Activated T-cell treated with anti-CD3 and anti-CD28 coated beads, Interleukin-2, amount 50 U/mL, for 1 hour (primary cell): Measurements from ENCODE around the gene SERINC2.
A peak's percentile ranks its signal among the peaks of the same experiment; 100 is the strongest.
"Not testable (repeated sequence)": the region's sequence is repeated elsewhere in the genome, so short reads cannot be mapped to it uniquely, and the experiment has no call there.

Experiments used
- DNase-seq: peaks from one replicate; pipeline ENCODE4 v3.0.0-alpha.2; 2020

Gene SERINC2

DNA sequence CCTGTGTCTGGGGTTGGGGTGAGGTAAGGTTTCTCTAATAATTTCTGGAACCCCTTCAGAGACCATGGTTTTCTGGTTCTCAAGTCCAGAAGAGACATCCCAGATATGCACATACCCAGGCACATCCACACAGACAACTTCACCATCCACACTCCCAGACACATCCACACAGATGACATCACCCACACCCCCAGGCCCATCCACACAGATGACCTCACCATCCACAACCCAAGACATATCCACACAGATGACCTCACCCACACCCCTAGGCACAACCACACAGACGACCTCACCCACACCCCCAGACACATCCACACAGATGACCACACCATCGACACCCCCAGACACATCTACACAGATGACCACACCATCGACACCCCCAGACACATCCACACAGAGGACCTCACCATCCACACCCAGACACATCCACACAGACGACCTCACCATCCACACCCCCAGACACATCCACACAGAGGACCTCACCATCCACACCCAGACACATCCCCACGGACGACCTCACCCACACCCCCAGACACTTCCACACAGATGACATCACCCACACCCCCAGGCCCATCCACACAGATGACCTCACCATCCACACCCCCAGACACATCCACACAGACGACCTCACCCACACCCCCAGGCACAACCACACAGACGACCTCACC is 26.3 kb upstream of the SERINC2 start:
- not testable (repeated sequence) for DNase-seq

DNA sequence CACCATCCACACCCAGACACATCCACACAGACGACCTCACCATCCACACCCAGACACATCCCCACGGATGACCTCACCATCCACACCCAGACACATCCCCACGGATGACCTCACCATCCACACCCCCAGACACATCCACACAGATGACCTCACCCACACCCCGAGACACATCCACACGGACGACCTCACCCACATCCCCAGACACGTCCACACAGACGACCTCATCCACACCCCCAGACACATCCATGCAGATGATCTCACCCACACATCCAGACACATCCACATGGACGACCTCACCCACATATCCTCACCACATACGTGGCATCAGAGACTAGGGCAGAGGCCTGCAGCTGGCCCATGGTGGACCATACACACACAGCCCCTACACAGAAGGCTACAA is 25.4 kb upstream of the SERINC2 start:
- DNase-seq: no peak

DNA sequence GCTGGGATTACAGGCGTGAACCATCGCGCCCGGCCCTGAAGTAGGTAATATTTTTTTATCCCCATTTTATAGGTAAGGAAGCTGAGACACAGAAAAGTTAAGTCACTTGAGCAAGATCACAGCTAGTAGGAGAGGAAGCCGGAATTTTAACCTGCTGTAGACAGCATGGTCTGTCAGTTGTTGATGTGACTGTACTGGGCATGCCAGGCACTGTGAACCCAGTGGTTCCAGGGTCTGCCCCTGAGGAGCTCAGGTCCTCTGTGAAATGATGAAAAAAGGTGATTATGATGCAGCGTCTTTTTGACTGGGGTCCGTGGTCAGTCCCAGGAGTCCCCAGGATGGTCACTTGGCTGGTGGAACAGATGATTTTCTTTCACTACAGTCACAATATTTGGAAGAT is 23.4 kb upstream of the SERINC2 start:
- no peak for DNase-seq

DNA sequence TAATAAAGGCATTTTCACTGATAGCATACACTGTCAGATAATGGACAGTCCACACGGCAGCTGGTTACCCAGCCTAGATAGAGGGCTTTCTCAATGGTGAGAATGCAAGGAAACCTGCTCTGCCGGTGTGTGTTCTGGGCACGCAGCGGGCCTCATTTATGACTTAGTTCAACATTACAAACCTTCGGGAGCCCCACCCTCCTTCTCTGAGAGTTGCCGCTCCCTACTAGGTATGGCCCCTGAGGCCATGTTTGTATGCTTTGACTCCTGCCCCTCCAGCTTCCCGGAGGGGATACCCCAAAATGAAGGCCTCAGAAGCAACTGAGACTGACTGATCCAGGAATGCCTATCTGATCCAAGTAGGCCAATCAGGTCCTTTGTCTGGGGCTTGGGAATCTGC is 22.9 kb upstream of the SERINC2 start:
- DNase-seq: no peak

DNA sequence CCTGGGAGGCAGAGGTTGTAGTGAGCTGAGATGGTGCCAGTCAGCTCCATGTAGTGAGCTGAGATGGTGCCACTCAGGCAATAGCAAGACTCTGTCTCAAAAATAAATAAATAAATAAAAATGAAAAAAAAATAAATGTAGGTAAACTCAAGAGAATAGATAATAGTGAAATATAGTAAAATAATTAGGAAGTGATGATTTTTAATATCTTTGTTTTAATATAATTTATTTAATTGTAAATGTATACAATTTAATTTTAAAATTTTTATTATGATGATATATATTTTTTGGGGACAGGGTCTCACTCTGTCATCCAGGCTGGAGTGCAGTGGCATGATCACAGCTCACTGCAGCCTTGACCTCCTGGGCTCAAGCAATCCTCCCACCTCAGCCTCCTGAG is 19.6 kb upstream of the SERINC2 start:
- DNase-seq: no peak

DNA sequence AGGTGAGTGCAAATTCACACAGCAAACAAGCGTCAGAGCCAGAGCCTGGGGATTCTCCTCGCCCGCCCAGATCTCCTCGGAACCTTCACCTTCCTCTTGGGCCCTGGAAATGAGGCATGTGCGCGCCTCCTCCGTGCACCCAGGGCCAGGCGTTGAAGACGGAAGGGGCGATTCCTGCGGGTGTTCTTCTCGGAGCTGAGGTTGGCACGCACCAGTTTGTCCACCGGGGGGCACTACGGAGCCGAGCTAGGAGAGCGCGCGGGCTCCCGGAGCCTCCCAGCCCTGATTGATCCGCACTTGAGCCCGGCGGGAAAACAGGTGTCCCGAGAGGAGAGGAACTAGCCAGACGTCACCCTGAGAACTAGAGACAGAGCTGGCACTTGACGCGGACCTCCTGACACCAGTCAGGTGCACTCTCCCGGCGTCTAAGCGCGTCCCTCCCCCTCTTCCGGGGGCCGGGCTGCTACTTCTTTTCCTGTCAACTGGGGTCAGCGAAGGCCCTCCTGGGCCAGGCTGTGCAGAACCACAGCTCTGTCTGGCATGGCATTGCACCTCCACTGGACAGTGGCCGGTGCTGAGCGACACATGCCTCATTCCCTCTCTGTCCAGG is 18.3 kb upstream of the SERINC2 start:
- DNase-seq: peak; percentile 82

DNA sequence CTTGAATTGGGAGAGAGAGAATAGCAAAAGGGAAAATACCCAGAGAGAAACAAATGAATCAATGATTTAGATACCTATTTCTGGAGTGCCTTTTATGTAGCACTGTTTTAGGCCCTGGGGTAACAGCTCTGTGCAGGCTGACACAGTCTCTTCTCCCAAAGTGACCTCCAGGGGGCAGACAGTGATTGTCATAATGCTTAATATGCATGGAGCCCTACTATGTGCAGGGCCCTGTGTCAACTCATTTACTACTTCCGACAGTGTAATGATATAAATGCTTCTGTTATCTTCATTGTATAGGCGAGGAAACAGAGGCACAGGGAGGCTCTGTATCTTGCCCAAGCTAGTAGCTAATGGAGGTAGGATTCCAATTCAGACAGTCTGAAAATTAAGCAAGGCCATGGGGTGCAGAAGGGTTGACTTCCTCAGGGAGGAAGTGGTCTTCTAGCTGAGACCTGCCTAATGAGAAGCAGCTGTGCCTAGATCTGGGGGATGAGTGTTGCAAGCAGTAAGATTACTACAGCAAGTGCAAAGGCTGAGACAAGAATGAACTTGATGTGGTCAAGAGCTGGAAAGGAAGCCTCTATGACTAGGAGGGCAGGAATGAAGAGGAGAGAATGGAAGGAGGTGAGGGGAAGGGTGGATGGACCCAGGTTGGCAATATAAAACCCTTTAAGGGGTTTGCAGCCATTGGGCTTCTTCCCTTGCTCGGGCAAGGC is 16.2 kb upstream of the SERINC2 start:
- DNase-seq: no peak

DNA sequence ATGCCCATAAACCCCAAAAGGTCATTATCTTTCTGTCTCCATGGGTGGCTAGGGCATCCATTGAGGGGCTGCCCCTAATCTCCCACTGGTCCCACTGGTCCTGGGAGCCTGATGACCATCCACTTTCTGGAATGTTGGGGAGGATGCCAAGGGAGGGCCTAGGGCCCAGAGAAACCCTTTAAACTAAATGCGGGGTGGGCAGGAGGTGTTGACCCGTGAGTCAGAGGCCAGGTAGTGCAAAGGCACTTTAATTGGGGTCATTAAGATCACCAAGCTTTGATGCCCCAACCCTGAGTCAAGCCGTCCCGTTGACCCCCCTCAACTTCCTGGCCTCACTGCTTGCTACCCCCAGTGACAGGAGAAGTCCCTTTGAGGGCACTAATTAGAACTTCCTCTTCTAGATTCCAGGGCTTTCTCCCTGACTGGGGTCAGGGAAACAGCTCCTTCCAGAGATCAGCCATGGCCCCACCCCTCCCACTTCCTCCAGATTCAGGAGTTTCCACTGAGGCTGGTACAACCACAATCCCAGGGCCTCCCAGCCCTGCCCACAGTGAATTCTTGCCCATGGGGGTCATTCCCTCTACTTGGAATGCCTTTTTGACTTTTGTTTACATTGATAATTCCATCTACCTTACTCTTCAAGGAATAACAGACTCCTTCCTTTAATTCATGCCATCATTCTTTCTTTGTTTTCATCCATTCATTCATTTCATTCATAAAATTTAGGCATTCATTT is 15.5 kb upstream of the SERINC2 start:
- DNase-seq: no peak

DNA sequence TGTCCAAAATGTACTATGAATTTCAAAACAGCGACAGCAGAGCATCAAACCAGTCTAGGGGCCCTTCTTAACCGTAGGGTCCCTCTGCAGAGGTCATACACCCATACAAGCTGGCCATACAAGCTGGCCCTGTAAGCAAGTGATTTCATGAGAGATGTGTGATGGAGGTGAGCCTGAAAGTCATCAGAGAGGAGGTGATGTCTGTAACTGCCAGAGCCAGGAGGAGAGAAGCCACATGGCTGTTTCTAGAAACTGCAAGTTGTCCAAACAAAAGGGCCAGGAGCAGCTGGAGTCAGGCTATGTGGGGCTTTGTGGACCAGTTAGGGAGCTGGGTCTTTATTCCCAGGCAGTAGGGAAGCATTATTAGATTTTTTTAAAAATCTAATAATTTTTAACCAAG is 14.8 kb upstream of the SERINC2 start:
- DNase-seq: no peak

DNA sequence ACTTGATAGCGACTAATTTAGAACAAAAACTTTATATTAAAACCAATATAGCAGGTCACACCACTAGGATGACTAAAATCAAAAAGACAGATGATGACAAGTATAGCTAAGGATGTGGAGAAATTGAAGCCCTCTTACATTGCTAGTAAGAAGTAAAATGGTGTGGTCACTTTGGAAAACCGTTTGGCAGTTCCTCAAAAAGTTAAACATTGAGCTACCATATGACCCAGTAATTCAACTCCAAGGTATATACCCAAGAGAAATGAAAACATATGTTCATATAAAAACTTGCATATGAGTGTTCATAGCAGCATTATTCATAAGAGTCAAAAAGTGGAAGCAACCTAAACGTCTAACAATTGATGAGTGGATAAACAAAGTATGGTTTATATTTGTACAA is 13.0 kb upstream of the SERINC2 start:
- DNase-seq: no peak

DNA sequence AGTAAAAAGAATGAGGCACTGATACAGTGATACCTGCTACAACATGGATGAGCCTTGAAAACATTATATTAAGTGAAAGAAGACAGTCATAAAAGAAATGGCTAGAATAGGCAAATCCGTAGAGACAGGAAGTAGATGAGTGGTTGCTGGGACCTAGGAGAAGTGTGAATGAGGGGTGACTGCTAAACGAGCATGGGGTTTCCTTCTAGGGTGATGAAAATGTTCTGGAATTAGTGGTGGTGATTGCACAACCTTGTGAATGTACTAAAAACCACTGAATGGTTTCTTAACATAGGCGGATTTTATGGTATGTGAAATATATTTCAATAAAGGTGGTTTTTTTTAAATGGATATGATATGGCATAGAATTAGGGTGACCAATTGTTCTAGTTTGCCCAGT is 12.6 kb upstream of the SERINC2 start:
- DNase-seq: no peak

DNA sequence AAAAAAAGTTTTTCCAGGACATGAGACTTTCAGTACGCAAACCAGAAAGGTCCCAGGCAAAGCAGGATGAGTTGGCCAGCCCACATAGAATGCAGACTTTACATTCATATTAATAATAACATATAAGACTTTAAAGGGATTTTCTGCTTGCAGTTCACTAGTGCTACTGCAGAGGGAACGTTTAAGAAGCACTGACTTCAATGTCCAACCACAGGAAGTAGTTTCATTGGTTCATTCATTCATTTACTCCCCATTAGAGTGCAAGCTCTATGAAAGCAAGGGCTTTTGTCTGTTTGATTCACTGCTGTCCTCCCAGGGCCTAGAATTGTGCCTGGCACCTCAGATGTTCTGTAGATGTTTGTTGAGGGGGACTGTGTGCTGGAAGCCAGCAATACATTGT is 11.8 kb upstream of the SERINC2 start:
- DNase-seq: no peak

DNA sequence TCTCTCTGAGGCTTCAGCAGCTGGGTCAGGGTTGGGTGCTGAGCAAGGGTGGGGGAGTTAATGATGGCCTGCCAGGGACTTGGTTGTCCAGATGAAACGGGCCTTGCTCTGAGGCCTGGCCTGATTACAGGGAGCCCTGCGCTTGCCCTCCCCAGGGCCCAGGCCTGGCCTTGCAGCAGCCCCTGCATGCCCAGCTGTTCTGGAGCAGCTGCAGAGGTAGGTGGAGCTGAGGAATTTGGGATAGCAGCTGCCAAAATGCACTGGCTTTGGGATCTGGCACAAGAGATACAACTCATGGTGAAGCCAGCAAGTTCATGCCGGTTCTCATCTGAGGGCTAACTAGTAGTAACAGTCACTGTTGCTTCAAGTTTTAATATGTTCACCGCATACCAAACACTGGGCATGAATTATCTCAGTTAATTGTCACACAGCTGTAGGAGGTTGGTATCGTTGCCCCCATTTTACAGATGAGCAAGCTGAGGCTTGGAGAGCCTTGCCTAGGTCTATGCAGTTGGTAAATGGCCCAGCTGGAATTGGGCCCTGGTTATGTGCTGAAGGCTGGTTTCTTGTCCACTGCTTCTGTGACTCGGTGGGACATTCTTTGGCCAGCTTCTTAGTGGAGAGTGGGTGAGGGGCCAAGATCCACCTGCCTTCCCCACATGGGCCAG is 7.3 kb upstream of the SERINC2 start:
- no peak for DNase-seq

DNA sequence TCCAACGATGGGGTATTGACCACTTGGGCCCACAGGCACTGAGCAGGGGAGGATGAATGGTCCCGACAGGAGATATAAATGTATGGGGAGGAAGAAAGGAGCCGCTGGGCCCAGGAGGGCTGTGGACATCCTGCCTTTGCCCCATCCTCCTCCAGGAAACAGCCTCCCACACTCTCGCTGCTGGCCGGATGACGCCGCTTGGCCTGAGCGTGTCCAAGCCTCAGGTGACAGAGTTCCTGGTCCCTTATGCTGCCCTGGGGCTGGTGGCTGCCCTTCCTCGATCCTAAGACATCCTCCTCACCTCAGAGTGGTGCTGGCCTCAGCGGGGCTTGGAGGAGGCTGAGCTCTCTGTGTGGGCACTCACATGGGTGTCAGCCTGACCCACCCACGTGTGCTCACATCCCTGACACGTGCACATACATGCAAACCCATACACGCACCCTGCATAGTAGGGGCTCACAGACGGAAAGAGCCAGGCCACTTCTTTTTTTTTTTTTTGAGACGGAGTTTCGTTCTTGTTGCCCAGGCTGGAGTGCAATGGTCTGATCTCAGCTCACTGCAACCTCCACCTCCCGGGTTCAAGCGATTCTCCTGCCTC is 5.9 kb upstream of the SERINC2 start:
- no peak for DNase-seq

DNA sequence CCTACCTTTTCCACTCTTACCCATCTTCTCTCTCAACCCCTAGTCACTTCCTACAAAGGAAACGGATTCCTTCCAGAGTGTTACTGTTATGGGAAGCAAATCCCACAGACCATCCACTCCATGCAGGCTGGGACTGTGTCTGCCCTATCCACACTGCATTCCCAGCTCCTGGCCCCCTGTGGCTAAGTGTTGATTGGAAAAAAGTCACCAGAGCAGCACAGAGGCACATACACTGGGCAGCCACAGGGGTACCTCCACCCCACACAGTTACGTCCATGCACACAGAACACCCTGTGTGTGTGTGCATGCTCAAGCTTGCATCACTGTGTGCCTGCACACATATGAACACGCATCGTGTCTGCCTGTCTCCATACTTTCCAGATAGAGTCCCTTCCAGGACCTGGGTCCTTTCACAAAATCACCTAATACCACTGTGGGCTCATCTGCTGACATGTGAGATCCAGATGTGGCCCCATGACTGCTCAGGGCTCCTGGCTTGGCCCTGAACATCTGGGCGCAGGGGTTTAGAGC is 4.2 kb upstream of the SERINC2 start:
- no peak for DNase-seq

DNA sequence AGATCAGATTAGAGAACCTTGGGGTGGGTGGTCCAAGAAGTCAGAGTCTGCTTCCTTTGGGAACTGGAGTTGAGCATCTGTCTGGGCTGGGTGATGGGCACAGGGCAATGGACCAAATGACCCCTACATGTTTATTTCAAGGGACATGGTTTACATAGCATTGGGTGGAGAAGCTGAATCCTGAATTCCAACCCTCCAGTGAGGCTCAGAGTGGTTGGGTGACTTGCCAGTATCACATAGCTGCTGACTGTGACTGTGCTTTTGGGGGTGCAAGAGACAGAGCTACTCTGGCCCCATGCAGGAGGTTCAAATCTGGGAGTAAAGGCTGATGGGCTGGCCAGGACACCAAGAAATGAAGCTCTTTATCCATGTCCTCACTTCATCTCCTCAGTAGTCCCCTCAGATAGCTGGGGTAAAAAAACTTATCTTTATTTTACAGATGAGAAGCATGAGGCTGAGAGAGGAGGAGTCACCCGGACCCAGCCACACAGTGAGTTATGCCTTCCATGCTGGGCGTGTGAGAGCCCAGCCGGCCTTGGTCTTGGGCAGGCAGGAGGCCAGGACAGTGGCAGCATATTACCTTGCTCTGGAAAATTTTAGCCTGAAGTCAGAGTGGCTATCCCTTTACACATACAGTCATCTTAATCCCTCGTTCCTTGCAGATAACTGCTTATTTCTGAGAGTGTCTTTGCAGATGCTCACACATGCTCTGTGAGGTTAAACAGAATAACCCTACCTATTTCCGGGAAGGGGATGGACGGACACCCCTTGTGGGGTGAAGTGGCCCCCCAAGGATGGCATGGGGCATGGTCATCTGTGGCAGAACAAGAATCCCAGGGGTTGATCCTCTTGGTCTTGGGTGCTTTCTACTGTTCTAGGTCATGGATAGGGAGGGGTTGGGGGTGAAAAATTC is 2.8 kb upstream of the SERINC2 start:
- DNase-seq: no peak

DNA sequence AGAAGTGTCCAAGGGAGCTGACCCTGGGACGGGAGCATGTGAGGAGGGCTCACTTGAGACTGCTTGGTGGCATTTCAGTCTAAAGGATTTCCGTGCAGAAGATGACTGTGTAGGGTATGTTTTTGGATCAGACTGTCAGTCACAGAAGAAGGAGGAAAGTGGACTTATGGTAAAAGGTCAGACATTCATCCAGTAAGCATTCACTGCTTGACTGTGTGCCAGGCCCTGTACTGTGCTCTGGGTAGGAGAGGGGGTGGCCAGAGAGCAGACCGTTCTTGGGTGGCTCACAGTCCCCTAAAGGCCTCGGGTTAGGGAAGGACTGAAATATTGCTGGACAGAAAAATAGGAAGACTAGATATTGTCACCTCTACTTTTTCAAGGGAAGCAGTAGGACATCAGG is 2.1 kb upstream of the SERINC2 start:
- DNase-seq: no peak

DNA sequence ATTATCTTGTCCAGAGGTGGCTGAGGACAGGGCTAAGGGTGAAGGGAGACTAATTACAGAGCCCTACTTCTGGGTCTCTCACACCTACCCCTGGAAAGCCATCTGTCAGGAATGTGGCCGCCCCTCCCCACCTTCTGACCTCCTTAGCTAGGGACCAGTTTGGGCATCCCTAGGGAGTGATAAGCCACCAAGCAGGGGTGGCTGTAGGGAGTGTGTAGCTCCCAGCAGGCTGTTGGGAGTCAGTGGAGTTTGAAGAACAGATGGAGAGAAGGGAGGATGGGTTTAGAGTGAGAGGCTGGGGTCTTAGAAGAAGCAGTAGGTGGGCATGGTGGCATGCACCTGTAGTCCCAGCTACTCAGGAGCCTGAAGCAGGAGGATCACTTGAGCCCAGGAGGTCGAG is 808 bp upstream of the SERINC2 start:
- no peak for DNase-seq

DNA sequence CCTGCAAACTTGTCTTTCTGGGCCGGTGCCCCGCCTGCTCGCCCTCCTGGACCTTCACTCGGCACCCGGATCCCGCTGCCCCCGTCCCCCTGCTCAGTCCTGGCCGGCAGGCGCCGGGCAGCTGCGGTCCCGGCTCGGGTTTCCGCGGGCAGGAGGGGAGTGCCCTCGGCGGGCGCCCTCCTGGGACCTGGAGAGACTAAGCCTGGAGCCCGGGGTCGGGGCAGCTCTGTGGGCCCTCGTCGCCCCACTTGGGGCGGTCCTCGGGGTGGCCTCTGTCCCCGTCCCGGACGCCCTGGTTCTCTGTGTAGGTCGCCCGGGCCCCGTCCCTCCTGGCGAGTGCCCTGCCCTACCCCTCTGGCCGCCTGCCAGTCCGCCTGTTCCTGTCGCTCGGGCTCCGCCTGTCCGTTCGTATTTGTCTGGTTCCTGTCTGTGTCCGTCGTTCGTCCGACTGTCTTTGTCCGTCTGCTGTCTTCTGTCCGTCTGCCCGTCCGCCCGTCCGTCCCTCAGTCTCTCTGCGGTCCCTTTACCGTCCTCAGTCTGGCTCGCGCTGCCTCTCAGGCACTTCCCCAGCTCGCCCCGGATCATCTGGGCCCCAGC is 490 bp downstream of the SERINC2 start:
- peak; percentile 52 for DNase-seq

DNA sequence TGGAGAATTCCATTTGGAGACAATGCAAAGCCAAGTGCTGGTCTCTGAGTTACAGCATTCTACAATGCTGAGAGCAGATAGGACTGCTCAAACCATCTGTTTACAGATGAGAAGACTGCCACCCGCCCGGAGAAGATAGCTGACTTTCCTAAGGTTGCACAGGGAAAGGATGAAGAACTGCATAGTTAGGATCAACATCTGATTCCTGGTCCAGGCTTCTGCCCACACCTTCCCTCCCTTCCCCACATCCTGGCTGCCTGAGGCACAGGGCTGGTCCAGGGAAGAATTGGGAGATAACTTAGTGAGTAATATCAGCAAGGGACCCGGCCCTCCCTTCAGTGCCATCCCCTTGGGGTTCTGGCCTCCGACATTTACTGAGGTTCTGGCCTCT is 2.0 kb downstream of the SERINC2 start:
- no peak for DNase-seq

DNA sequence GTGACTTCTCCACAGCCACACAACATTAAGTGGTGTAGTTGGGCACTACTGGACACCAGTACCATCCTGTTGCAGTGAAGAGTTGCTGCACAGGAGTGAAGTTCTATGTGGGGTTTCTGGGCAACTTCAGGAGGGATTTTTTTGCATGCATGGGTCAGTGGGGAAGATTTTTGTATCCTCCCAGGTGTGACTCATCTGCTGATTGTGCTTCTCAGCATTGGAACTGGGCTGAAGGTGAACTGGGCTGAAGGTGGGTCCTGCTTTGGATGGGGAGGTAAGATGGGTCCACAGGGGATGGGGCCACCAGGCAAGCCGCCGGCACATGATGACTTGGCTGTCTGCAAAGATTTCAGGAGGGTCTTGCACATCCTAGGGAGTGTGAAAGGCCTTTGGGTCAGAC is 2.6 kb downstream of the SERINC2 start:
- DNase-seq: no peak
